Hepatic stellate cell (primary cell): ENCODE data around the gene PRPF8.
"Not testable (repeated sequence)": the region's sequence is repeated elsewhere in the genome, so short reads cannot be mapped to it uniquely, and the experiment has no call there.

Source experiments
- DNase-seq: peaks from one replicate; pipeline ENCODE4 v3.0.0; 2011; ENCODE audit warnings: low spot score

PRPF8 gene

GRCh38 chr17:1684378-1685189 lies at the start of gene PRPF8:
PRPF8 (minus strand) TSS chr17:1684867; CDS start chr17:1684571, 296 bp downstream.
- peak; percentile 99 for DNase-seq

DNA sequence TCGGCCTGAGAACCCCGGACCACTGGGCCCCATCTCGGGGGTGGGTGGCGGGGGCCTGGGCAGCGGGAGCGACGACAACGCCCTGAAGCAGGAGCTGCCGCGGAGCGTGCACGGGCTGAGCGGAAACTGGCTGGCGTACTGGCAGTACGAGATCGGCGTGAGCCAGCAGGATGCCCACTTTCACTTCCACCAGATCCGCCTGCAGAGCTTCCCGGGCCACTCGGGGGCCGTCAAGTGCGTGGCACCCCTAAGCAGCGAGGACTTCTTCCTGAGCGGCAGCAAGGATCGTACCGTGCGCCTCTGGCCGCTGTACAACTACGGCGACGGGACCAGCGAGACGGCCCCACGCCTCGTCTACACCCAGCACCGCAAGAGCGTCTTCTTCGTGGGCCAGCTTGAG lies 49.1 kb upstream of the PRPF8 start:
- DNase-seq, result no peak

- DNase-seq, result no peak
These were observed 48.2 kb upstream of the PRPF8 start for GRCh38 chr17:1732833-1733321.

- no peak for DNase-seq
These were observed 47.7 kb upstream of the PRPF8 start for GRCh38 chr17:1732241-1732832.

GRCh38 chr17:1731194-1731506 lies 46.5 kb upstream of the PRPF8 start:
- DNase-seq, result no peak

DNA sequence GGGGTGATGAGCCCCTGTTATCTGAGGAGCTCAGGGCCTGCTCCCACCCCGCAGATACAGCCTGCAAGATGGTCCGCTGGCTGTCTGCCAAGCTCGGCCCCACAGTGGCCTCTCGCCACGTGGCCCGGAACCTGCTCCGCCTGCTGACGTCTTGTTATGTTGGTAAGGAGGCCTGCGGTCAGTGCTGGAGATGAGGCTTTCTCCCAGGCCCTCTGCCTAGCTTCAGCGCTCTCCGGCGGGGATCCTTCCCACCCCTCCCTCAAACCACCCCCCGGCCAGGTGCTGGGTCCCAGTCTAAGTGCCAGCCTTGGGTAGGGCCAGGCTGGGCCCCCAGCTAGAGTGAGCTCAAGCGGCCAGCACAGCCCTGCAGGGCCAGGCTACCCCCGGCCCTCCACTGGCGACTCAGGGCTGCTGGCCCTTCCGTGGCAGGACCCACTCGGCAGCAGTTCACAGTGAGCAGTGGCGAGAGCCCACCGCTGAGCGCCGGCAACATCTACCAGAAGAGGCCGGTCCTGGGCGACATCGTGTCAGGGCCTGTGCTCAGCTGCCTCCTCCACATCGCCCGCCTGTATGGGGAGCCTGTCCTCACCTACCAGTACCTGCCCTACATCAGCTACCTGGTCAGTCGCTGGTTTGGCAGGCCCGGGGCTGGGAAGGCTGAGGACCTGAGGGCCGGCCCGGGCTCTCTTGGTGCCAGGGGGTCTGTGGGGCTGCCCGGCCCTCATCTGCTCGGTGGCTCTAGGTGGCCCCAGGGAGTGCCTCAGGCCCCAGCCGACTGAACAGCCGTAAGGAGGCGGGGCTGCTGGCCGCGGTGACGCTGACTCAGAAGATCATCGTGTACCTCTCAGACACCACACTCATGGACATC lies 45.9 kb upstream of the PRPF8 start:
- no peak for DNase-seq

DNA sequence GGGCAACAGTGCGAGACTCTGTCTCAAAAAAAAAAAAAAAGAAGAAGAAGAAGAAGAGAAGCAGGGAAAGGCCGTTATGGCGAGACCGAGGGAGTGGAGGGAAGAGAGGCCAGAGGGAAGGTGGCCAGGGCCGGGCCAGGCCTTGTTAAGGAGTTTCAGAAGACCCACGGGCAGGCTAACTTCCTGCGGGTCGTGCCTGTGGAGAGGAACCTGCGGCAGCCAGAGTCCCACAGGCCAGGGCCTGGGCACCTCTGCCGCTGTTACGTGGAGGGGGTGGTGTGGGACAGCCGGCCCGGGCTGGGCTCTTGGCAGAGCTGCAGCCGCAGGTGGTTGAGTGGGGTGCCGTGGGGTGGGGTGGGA lies 45.3 kb upstream of the PRPF8 start:
- no peak for DNase-seq

- no peak for DNase-seq
These were observed 43.4 kb upstream of the PRPF8 start for GRCh38 chr17:1727876-1728630.

- no peak for DNase-seq
These were observed 42.7 kb upstream of the PRPF8 start for GRCh38 chr17:1727258-1727789.

DNA sequence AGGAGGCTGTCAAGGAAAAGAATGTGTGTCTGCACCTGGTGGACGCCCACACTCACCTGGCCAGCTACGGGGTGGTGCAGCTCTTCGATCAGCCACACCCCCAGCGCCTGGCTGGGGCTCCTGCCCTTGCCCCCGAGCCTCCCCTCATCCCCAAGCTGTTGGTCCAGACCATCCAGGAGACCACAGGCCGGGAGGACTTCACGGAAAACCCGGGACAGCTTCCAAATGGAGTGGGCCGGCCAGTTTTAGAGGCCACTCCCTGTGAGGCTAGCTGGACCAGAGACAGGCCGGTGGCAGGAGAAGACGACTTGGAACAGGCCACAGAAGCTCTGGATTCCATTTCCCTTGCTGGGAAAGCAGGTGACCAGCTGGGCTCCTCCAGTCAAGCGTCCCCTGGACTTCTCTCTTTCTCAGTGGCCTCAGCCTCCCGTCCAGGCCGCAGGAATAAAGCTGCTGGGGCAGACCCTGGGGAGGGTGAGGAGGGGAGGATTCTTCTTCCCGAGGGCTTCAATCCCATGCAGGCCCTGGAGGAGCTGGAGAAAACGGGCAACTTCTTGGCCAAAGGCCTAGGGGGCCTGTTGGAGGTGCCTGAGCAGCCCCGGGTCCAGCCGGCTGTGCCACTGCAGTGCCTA lies 42.1 kb upstream of the PRPF8 start:
- DNase-seq, result no peak

DNA sequence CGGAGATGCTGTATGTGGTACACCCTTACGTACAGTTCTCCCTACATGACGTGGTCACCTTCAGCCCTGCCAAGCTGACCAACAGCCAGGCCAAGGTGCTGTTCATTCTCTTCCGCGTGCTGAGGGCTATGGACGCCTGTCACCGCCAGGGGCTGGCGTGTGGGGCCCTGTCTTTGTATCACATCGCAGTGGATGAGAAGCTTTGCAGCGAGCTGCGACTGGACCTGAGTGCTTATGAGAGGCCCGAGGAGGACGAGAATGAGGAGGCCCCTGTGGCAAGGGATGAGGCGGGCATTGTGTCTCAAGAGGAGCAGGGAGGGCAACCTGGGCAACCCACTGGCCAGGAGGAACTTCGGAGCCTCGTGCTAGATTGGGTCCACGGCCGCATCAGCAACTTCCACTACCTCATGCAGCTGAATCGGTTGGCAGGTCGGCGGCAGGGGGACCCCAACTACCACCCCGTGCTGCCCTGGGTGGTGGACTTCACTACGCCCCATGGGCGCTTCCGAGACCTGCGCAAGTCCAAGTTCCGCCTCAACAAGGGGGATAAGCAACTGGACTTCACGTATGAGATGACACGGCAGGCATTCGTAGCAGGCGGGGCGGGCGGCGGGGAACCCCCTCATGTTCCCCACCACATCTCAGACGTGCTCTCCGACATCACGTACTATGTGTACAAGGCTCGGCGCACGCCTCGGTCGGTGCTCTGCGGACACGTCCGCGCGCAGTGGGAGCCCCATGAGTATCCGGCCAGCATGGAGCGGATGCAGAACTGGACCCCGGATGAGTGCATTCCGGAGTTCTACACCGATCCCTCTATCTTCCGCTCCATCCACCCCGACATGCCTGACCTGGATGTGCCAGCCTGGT lies 41.2 kb upstream of the PRPF8 start:
- no peak for DNase-seq

GRCh38 chr17:1724869-1725641 lies 40.4 kb upstream of the PRPF8 start:
- peak; percentile 59 for DNase-seq

- peak; percentile 93 for DNase-seq
These were observed 39.7 kb upstream of the PRPF8 start, which contains the start of gene WDR81 for GRCh38 chr17:1724351-1724868. WDR81 (plus strand) TSS chr17:1724704; CDS start chr17:1724960, 256 bp downstream.

- not testable (repeated sequence) for DNase-seq
These were observed 37.4 kb upstream of the PRPF8 start for GRCh38 chr17:1722022-1722421.

DNA sequence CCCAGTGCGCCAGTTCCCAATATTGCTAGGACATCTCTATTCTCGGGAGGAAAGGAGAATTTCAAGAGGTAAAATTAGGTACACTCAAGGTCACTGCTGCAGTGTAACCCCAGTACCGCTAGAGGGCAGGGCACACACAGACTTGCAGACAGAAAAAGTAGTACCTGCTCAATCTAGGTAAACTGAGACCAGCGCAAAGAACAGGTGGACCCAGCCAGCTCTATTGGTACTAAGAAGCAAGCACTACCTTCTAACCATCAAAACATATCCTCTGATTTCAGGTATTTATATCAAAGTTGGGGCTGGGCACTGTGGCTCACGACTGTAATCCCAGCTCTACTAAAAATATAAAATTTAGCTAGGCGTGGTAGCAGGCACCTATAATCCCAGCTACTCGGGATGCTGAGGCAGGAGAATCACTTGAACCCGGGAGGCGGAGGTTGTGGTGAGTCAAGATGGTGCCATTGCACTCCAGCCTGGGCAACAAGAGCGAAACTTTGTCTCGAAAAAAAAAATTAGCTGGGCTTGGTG lies 36.3 kb upstream of the PRPF8 start:
- peak; percentile 47 for DNase-seq

- no peak for DNase-seq
These were observed 33.9 kb upstream of the PRPF8 start for GRCh38 chr17:1718362-1719165.

DNA sequence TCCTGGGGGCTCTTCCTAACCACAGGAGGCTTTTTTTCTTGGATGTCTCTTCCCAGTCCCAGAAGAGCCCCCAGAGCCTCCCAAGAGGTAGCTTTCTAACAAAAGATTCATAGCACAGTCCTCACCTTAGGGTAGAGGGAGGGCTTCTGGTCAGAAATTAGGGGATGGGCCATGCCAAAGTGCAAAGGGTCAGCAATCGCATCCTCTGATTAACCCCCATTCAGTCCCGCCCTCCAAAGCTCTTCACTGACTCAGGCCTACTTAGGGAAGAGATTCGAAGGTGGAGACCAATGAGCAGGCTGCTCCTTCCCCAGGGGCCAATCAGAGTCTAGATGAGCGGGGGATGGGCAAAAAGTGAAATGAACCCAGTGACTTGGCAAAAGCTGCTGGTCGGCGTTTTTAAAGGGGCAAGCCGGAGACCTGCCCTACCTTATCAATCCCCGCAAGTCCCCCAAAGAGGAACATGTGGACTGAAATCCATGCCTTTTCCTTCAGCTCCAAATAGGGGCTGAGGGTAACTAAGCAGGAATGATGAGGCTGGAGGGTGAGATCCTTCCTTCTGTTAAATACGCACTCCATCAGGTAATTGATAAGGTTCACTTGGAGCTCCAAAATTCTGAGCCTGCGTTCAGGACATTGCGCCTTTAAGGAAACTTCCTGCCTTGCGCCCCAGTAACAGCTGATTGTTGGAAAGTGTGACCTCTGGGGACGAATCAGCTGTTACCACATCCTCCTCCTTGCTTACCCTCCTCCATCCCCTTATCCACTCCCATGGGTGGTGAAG lies 32.4 kb upstream of the PRPF8 start:
- peak; percentile 99 for DNase-seq
